GM18868 (cell line): ENCODE results near the gene KRTAP10-4.
"Not testable (repeated sequence)": the region's sequence is repeated elsewhere in the genome, so short reads cannot be mapped to it uniquely, and the experiment has no call there.

Experiments
- ATAC-seq: cut with Tn5 transposase; IDR thresholded peaks from one replicate; pipeline ENCODE4 v1.9.1; 2021; ENCODE audit warnings: mild to moderate bottlenecking, moderate library complexity; ENCODE audit not compliant: unreplicated experiment

KRTAP10-4 gene

DNA sequence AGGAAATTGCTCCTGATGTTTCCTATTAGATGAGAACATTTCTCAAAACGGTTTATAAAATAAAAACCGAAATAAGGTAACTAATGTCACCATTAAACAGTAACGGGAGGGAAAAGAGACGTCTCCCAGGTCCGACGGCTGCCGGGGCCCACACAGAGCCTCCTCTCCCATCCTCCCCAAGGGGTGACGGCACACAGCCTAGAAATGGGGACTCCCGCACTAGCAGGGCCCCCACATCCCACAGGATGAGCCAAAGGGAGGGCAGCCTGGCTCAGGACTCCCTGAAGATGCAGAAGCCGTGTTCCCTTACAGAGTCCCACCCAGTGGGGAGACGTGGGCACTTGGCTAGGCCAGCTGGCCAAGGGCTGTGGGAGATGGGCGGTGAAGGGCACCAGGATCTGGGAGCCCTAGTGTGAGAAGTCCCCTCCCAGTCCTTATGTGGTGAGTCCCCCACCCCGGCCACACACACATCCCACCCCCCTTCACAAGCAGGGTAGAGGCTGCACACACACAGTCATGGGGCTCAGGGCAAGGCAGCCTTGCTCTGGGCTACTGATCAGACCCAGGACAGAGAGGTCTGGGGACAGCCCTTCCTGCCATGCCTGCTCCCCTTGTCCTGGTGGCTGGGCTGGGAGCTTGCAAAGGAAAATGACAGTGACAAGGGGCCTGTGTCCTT lies 18.2 kb upstream of the KRTAP10-4 start:
- no peak for ATAC-seq

DNA sequence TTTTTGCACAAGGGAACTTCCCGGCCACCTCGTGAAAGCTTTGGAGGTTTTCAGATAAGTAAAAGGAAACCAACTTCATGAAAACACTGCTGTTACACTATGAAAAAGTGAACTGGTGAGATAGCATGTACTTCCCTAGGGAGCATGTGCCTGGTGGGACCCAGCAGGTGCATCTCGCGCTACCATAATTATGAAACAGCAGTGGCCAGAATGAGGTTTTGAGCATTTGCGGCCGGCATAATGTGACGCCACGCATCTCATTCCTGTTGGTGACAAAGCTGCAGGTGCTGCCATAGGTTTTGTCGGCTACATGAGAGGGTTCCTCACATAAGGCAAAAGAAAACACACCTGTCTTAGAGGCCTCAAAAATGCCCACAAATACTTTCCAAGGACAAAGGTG lies 16.6 kb upstream of the KRTAP10-4 start:
- ATAC-seq, result no peak

DNA sequence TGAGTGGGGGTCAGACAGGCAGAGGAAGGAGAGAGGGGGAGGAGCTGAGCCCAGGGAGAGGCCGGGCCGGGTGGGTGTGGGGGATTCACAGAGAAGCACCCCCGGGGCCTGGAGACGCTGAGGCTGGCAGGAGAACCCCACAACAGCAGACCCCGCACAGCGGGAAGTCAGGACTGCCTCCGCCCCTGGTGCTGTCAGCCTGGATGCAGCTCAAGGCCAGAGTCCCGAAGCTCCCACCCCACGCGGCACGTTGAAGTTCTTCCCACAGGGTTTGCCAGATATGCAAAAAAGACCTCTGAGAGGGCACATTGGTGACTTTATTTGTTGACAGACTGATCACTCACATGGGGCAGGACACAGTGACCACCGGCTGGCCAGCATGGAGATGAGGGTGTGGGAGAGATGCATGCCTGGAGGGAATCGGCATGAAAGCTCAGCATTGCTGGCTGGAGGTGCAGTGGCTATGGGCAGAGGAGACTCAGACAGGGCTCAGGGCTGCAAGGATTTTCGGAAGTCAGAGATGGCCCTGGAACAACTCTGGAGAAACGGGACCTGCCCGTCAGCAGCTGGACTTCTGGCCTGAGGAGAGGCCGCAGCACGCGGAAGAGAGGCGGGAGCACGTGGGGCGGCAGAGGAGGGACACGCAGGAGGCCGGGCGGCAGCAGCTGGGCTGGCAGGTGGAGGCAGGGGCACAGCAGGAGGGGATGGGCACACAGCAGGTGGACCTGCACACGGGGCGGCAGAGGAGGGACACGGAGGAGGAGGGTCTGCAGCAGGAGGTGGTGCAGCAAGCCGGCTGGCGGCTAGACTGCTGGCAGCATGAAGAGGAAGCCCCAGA lies 15.8 kb upstream of the KRTAP10-4 start:
- ATAC-seq, result no peak

DNA sequence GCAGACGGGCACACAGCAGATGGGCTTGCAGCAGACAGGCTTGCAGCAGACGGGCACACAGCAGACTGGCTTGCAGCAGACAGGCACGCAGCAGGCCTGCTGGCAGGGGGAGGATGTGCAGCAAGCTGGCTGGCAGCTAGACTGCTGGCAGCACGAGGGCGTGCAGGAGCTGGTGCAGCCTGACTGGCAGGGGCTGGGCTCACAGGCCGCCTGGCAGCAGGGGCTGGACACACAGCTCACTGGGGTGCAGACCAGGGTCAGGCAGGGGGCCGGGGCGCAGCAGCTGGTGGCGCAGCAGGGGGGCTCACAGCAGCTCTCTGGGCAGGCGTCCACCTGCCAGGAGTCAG lies 15.2 kb upstream of the KRTAP10-4 start:
- ATAC-seq, result not testable (repeated sequence)

DNA sequence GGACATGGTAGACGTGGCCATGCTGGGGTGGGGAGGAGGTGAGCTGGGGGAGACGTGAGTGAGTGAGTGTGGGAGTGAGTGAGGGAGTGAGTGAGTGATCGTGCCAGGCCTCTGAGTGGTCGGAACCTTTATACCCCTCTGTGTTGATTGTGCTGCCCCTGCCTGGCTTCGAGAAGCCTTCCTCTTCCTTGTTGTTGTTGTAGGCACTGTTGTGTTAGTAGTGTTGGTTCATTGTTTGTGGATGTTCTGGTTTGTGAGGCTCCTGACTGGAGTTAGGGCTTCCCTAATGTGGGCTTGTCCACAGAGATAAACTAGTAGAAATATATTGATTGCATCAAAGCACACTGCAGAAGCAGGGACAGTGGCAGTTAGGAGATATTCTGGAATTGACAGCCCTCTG lies 14.8 kb upstream of the KRTAP10-4 start, which contains the start of gene KRTAP10-3:
Gene KRTAP10-3 (minus strand): TSS at position 101 of the 400 bp plus-strand sequence. CDS start 80 bp downstream, at position 21.
- no peak for ATAC-seq

DNA sequence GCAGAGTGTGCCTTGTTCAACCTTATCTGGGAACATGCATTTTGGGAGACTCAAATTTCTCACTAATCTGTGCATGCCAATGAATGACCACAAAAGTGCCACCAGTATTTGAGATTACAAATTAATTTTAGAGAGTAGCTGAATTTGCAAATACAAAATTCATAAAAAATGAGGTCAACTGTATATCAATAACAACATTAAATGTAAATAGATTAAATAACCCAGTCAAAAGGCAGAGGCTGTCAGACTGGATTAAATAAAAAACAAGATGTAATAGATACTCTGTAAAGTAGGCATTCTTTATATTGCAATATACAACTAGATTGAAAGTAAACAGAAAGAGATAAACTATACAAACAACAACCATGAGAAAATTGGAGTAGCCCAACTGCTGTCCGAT lies 9.4 kb upstream of the KRTAP10-4 start:
- ATAC-seq, result no peak

GRCh38 chr21:44564886-44565598 lies 8.5 kb upstream of the KRTAP10-4 start:
- ATAC-seq, result no peak

DNA sequence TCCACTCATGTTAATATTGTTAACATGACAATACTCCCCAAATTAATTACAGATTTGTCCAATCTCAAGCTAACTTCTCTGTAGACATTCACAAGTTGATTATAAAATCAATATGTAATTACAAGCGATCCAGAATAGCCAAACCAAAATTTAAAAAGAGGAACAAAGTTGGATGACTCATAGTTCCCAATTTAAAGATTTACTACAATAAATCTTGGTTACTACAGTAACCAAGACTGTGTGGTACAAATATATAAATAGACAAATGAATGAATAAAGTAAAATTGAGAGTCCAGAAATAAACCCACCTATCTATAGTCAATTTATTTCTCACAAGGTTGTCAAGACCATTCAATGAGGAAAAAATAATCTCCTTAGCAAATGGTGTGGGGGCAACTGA lies 7.1 kb upstream of the KRTAP10-4 start:
- no peak for ATAC-seq

DNA sequence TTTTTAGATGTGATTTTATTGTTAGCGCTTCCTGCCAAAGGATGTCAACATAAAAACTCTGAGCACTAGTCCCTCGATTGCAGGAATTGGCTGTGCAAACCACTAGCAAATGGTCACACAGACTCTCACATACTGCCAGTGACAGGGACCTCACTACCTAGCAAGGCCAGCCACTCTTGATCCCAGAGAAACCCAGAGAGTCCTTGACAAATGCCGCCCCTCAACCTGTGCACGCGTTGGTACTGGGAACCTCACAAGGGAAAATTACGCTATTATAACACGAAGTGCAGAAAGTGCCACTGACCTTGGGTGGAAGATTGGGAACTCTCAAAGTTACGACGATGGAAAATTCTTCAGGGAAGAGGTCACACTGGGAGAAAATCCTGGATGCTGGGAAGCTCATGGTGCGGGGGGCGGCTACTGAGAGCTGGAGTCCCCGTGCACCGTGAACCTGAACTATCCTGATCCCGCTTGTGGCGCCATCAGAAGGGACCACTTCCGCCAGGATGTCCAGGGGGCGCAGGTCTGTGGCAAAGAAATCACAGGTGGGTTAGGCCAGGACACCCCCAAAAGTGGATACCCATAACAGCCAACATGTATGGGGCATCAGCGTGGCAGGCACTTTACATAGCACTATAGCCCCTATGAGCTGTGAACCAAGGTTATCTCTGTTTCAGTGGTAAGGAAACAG lies 5.9 kb upstream of the KRTAP10-4 start:
- ATAC-seq, result no peak

GRCh38 chr21:44568261-44568660 lies 5.3 kb upstream of the KRTAP10-4 start:
- no peak for ATAC-seq

- ATAC-seq, result no peak
Measured at GRCh38 chr21:44568667-44569556, 4.6 kb upstream of the KRTAP10-4 start.

DNA sequence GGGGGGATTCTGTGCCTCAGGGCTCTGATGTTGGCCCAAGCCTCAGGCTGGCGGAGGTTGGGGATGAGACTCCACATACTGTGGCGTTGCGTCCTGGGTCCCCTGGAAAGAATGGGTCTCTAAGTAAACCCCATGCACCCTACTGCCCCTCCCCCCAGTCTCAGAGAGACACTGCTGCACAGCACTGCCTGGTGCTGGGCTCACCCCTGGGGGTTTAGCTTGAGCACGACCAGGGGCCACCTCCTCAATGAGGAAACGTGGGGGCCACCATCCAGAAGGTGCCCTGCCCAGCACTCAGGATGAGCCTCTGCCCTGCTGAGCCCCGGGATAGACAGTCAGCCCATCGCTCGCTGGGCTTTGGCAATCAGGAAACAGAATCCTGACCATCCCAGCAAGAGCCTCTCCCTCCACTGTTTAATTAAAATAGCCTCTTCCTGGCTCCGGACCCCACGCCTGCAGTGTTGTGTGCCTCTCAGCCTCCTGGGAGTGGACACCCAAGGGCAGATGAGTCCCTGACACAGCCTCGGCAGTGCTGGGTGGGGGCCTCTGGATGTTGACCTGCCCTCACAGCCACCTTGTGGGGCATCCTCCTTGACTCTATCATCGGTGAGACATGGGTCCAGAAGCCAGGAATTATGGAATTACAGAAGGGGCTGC lies 3.5 kb upstream of the KRTAP10-4 start:
- no peak for ATAC-seq

DNA sequence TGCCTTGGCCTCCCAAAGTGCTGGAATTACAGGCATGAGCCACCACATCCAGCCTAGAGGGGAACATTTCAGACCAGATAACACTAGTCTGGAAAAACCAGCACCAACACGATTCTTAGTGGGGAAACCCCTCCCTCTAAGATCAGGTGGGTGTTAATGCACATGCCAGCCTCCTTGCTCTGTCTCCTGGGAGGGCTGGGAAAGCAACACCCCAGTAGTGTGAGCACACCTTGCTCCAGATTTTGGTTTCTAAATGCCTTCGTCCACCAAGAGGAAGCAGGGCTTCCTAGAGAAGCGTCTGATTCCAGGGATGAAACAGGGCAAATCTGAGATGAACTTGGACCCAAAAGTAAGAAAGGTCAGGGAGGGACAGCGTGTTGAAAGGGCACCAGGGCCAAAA lies 2.2 kb upstream of the KRTAP10-4 start:
- ATAC-seq, result no peak

DNA sequence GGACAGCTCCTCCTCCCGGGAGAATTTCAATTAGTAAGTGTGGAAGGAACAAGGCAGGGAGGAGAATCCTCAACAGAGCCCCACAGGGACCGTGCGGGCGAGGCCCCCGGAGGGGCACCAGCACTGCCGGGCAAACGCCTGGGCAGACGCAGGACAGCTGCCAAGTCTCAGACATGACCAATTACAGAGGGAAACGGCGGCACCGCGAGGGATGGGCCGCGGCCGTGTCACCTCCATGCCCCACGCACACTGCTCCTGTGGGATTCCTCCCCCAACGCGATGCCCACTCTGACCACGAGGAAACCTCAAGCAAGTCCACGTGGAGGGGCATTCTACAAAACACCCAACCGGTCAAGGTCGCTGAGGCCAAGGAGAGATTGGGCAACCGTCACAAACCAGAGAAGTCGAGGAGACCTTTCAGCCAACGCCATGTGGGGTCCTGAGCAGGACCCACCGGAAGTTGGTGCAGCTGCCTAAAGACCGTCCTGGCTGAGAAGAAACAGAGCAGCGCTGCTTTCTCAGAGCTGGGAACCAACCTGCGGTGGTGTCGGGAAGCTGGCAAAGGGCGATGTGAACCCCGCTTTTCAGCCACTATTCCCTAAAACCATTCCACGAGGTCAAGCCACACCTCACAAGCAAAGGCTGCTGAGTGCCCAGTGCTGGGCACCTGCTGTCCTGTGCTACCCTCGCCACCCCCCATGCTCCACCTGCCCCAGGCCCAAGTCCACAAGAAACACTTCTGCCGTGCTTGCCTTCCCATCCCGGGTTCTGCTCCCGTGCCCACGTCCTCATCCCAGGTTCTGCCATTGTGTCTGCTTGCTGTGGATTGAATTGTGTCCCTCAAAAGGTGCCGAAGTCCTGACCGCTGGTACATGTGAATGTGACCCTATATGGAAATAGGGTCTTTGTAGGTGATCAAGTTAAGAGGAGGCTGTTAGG lies 1.4 kb upstream of the KRTAP10-4 start:
- no peak for ATAC-seq

DNA sequence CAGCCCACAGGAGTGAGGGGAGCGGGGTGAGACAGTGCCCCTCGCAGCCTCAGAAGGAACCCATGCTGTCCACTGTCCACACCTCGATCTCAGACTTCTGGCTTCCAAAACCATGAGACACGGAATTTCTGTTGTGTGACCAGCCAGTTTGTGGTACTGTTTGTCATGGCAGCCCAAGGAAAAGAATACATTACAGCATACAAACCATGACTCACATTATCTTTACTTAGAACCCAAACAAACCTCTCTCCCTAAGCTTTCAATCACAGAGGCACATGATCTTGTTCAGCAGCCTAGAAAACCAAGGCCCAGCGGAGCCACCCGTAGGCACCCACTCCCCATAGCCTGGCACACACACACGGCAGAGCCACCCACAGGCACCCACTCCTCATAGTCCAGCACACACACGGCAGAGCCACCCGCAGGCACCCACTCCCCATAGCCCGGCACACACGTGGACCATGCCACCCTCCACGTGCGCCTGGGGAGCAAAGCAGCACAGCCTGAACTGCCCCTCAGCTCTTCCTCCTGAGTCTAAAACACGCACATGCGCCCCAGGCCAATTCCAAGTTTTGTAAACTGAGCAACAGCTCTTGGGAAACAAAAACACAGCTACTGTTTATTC lies 458 bp upstream of the KRTAP10-4 start:
- no peak for ATAC-seq

GRCh38 chr21:44574457-44575306 lies 1.2 kb downstream of the KRTAP10-4 start:
- ATAC-seq, result no peak
